ENCODE results near the gene ABHD12B.

- TF ChIP-seq, protein P1, sequence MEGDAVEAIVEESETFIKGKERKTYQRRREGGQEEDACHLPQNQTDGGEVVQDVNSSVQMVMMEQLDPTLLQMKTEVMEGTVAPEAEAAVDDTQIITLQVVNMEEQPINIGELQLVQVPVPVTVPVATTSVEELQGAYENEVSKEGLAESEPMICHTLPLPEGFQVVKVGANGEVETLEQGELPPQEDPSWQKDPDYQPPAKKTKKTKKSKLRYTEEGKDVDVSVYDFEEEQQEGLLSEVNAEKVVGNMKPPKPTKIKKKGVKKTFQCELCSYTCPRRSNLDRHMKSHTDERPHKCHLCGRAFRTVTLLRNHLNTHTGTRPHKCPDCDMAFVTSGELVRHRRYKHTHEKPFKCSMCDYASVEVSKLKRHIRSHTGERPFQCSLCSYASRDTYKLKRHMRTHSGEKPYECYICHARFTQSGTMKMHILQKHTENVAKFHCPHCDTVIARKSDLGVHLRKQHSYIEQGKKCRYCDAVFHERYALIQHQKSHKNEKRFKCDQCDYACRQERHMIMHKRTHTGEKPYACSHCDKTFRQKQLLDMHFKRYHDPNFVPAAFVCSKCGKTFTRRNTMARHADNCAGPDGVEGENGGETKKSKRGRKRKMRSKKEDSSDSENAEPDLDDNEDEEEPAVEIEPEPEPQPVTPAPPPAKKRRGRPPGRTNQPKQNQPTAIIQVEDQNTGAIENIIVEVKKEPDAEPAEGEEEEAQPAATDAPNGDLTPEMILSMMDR (IDR thresholded peaks at IDR 0.05 in 8 of 11, conservative IDR thresholded peaks at IDR 0.05 in 3 of 11): no peak
- no peak for TF ChIP-seq POLR2AphosphoS5 (IDR thresholded peaks at IDR 0.05)
Observed at GRCh38 chr14:50883827-50884197, 12.0 kb downstream of the ABHD12B start.

All from spleen (tissue), 7 donors.